ENCODE measurements around the gene CBX7. TPM values are rescaled to one million over a fixed set of nuclear protein-coding genes. Genes with fewer than 3 reads are reported as not detected.

CBX7 gene
- total RNA-seq, 4 donors from 2014 or later = 16.0 to 128 (median 102) TPM

DNA sequence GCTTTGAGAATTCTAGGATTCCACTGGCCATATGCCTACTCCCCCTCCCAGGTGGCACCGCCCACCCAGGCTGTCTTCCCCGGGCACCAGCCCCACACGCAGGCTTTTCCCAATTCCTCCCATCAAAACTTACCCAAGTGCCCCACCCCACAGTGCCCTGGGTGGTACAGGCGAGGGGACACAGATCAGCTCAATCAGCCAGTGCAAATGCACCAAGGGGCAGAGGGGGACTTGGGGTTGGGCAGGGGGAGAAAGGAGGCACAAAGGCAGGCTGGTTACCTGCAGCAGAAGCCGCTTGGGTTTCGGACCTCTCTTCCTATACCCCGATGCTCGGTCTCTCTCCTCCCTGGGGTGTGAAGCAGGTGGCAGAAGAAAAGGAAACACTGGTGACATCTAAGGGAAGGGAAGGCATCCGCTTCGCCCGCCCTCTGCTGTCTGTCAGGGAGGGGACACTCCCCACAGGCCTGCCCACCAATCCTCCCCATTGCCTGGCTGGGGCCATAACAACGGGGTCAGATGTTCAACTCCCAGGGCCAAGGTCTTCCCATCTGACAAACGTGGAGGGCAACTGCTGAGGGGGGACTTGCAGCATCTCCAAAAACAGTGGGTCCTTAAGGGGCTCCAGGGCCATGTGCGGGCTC, 14.0 kb downstream of the CBX7 start:
- no peaks in the 10 kb centered on the region for H3K27me3 ChIP-seq
- H3K36me3 ChIP-seq = no peaks in the 10 kb centered on the region
- H3K4me3 ChIP-seq = no peak overlapping the region
- no peaks in the 10 kb centered on the region for H3K4me1 ChIP-seq
- H3K27ac ChIP-seq = no peak overlapping the region
- TF ChIP-seq, protein P1, sequence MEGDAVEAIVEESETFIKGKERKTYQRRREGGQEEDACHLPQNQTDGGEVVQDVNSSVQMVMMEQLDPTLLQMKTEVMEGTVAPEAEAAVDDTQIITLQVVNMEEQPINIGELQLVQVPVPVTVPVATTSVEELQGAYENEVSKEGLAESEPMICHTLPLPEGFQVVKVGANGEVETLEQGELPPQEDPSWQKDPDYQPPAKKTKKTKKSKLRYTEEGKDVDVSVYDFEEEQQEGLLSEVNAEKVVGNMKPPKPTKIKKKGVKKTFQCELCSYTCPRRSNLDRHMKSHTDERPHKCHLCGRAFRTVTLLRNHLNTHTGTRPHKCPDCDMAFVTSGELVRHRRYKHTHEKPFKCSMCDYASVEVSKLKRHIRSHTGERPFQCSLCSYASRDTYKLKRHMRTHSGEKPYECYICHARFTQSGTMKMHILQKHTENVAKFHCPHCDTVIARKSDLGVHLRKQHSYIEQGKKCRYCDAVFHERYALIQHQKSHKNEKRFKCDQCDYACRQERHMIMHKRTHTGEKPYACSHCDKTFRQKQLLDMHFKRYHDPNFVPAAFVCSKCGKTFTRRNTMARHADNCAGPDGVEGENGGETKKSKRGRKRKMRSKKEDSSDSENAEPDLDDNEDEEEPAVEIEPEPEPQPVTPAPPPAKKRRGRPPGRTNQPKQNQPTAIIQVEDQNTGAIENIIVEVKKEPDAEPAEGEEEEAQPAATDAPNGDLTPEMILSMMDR (IDR thresholded peaks at IDR 0.05) = no peak
- no peak for TF ChIP-seq POLR2A (IDR thresholded peaks at IDR 0.05)
- DNase-seq = no peak
- intact Hi-C loops (cut with DNase I; ENCODE audit: low total_unique reads) = no loop called here
- H3K9me3 ChIP-seq = no peaks in the 10 kb centered on the region

GRCh38 chr22:39136317-39136716, 16.2 kb downstream of the CBX7 start:
- TF ChIP-seq, protein P1 (IDR thresholded peaks at IDR 0.05) = no peak
- TF ChIP-seq POLR2A (IDR thresholded peaks at IDR 0.05) = no peak
- Histone ChIP-seq H3K36me3 (no peaks in the 10 kb centered on the region), H3K4me1 (no peaks in the 10 kb centered on the region), H3K4me3 (no peak overlapping the region), H3K27ac (no peak overlapping the region), H3K27me3 (no peaks in the 10 kb centered on the region), H3K9me3 (no peaks in the 10 kb centered on the region)
- intact Hi-C loops (cut with DNase I; ENCODE audit: low total_unique reads) = no loop called here
- DNase-seq = no peak

- Histone ChIP-seq H3K4me1 (no peaks in the 10 kb centered on the region), H3K27ac (no peak overlapping the region), H3K9me3 (no peaks in the 10 kb centered on the region), H3K27me3 (no peaks in the 10 kb centered on the region), H3K4me3 (no peak overlapping the region), H3K36me3 (no peaks in the 10 kb centered on the region)
- DNase-seq = no peak
- TF ChIP-seq, protein P1 (IDR thresholded peaks at IDR 0.05) = peak in 2 of 4 experiments; percentile 24 to 25
- no peak for TF ChIP-seq POLR2A (IDR thresholded peaks at IDR 0.05)
- intact Hi-C loops (cut with DNase I; ENCODE audit: low total_unique reads) = no loop called here
Observed at GRCh38 chr22:39135092-39135896, 17.2 kb downstream of the CBX7 start.

GRCh38 chr22:39134366-39135091, 18.0 kb downstream of the CBX7 start:
- Histone ChIP-seq H3K4me3 (no peak overlapping the region), H3K4me1 (no peaks in the 10 kb centered on the region), H3K27me3 (no peaks in the 10 kb centered on the region), H3K36me3 (no peaks in the 10 kb centered on the region), H3K27ac (no peak overlapping the region), H3K9me3 (no peaks in the 10 kb centered on the region)
- no peak for DNase-seq
- no peak for TF ChIP-seq POLR2A (IDR thresholded peaks at IDR 0.05)
- TF ChIP-seq, protein P1 (IDR thresholded peaks at IDR 0.05) = no peak
- intact Hi-C loops (cut with DNase I; ENCODE audit: low total_unique reads) = no loop called here

DNA sequence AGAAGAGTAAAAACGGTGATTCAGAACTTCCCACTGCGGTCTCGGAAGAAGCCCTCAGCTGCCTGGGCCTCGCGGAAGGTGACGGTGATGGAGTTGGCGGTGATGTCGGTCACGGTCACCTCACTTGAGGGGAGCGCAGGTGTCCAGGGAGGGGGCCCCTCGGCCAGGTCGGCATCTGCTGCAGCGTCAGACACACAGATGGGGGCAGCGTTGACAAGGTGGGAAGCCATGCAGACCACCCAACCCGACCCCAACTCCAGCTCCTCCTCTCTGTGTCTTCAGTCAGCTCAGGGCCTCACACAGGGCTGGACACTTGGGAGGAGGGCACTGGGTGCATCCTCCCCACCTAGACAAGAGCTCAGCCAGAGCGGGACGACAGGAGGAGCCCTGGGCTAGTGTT, 18.6 kb downstream of the CBX7 start:
- no peaks in the 10 kb centered on the region for H3K36me3 ChIP-seq
- intact Hi-C loops (cut with DNase I; ENCODE audit: low total_unique reads) = no loop called here
- DNase-seq = no peak
- H3K4me3 ChIP-seq = no peak overlapping the region
- H3K9me3 ChIP-seq = no peaks in the 10 kb centered on the region
- no peaks in the 10 kb centered on the region for H3K4me1 ChIP-seq
- H3K27ac ChIP-seq = no peak overlapping the region
- TF ChIP-seq, protein P1 (IDR thresholded peaks at IDR 0.05) = no peak
- TF ChIP-seq POLR2A (IDR thresholded peaks at IDR 0.05) = no peak
- H3K27me3 ChIP-seq = no peaks in the 10 kb centered on the region
